OCI-LY3 (cell line): Measurements from ENCODE around the gene VEGFC.

ENCODE experiments used
- H2AFZ ChIP-seq: fragments of 200-600, 300-600 bp; shearing (Covaris generic); 2 replicates; pipeline ENCODE4 v1.6.0; 2014; ENCODE audit warnings: antibody characterized with exemption, low read depth, low read length
- H3K27ac ChIP-seq: fragments of 200-600, 300-600 bp; sonication (generic); 2 replicates; pipeline ENCODE4 v1.5.1; 2014; ENCODE audit warnings: mild to moderate bottlenecking, low read length, moderate library complexity, mixed read lengths
- H3K27me3 ChIP-seq: fragments of 200-600, 300-600 bp; sonication (generic); 2 replicates; pipeline ENCODE4 v1.6.1; 2014; ENCODE audit warnings: low read depth, low read length, mixed read lengths
- H3K36me3 ChIP-seq: fragments of 200-600, 300-600 bp; sonication (generic); replicated peaks from 2 replicates; pipeline ENCODE3; 2014; ENCODE audit warnings: low read depth, low read length, mixed read lengths
- H3K4me1 ChIP-seq: fragments of 300-600, 200-600 bp; sonication (generic); 2 replicates; pipeline ENCODE4 v1.6.1; 2014; ENCODE audit warnings: low read length, mixed read lengths
- H3K4me2 ChIP-seq: fragments of 200-600, 300-600 bp; sonication (generic); 2 replicates; pipeline ENCODE4 v1.6.1; 2014; ENCODE audit warnings: low read length, mixed read lengths
- H3K4me3 ChIP-seq: fragments of 300-600, 200-600 bp; sonication (generic); 2 replicates; pipeline ENCODE4 v1.5.1; 2014; ENCODE audit warnings: antibody characterized with exemption, mild to moderate bottlenecking, low read length, moderate library complexity
- H3K79me2 ChIP-seq: fragments of 300-600, 200-600 bp; shearing (Covaris generic); 2 replicates; pipeline ENCODE4 v1.6.1; 2014; ENCODE audit warnings: mild to moderate bottlenecking, low read length, mixed read lengths
- H3K9ac ChIP-seq: fragments of 300-600, 200-600 bp; shearing (Covaris generic); 2 replicates; pipeline ENCODE4 v1.6.0; 2014; ENCODE audit warnings: mild to moderate bottlenecking, low read length, moderate library complexity
- H3K9me3 ChIP-seq: fragments of 200-600, 300-600 bp; shearing (Covaris generic); 2 replicates; pipeline ENCODE4 v1.6.1; 2014; ENCODE audit warnings: low read length, mixed read lengths; ENCODE audit not compliant: insufficient read depth
- H4K20me1 ChIP-seq: fragments of 200-600, 300-600 bp; sonication (generic); 2 replicates; pipeline ENCODE4 v1.6.1; 2016; ENCODE audit warnings: low read length, mixed read lengths; ENCODE audit not compliant: insufficient read depth
- CTCF ChIP-seq: fragments of 200-600, 300-600 bp; sonication (generic); IDR thresholded peaks from 2 replicates; pipeline ENCODE4 v1.5.1; 2014; ENCODE audit warnings: antibody characterized with exemption, low read length, low read depth
- EZH2phosphoT487 ChIP-seq: fragments of 200-600 bp; shearing (Covaris generic); IDR thresholded peaks from 2 replicates; pipeline ENCODE4 v1.6.1; 2018; ENCODE audit warnings: antibody characterized with exemption, mixed run types, low read depth

The VEGFC gene

GRCh38 chr4:176767183-176767582, 25.5 kb downstream of the VEGFC start:
- Histone ChIP-seq H2AFZ (no peak overlapping the region), H3K27ac (no peak overlapping the region), H3K4me1 (no peaks in the 10 kb centered on the region), H3K9me3 (no peaks in the 10 kb centered on the region), H3K9ac (no peak overlapping the region), H3K4me3 (no peak overlapping the region), H3K79me2 (no peaks in the 10 kb centered on the region), H3K4me2 (no peak overlapping the region), H3K36me3 (no peaks in the 10 kb centered on the region), H3K27me3 (no peaks in the 10 kb centered on the region), H4K20me1 (no peaks in the 10 kb centered on the region)
- no peak for TF ChIP-seq EZH2phosphoT487
- no peak for TF ChIP-seq CTCF

- Histone ChIP-seq H3K9me3 (no peaks in the 10 kb centered on the region), H2AFZ (no peak overlapping the region), H3K4me1 (no peaks in the 10 kb centered on the region), H3K9ac (no peak overlapping the region), H3K79me2 (no peaks in the 10 kb centered on the region), H3K27ac (no peak overlapping the region), H3K4me3 (no peak overlapping the region), H3K27me3 (no peaks in the 10 kb centered on the region), H3K36me3 (no peaks in the 10 kb centered on the region), H3K4me2 (no peak overlapping the region), H4K20me1 (no peaks in the 10 kb centered on the region)
- TF ChIP-seq EZH2phosphoT487 = no peak
- TF ChIP-seq CTCF = no peak
Observed at GRCh38 chr4:176762661-176763308, 29.9 kb downstream of the VEGFC start.

GRCh38 chr4:176761872-176762271, 30.9 kb downstream of the VEGFC start:
- H3K4me1 ChIP-seq = no peaks in the 10 kb centered on the region
- H2AFZ ChIP-seq = no peak overlapping the region
- no peaks in the 10 kb centered on the region for H4K20me1 ChIP-seq
- H3K27ac ChIP-seq = no peak overlapping the region
- no peak for TF ChIP-seq EZH2phosphoT487
- TF ChIP-seq CTCF = no peak
- H3K4me3 ChIP-seq = no peak overlapping the region
- H3K4me2 ChIP-seq = no peak overlapping the region
- H3K27me3 ChIP-seq = no peaks in the 10 kb centered on the region
- no peak overlapping the region for H3K9ac ChIP-seq
- H3K36me3 ChIP-seq = no peaks in the 10 kb centered on the region
- no peaks in the 10 kb centered on the region for H3K9me3 ChIP-seq
- no peaks in the 10 kb centered on the region for H3K79me2 ChIP-seq

- Histone ChIP-seq H3K79me2 (no peaks in the 10 kb centered on the region), H3K4me1 (no peaks in the 10 kb centered on the region), H3K9me3 (no peaks in the 10 kb centered on the region), H3K36me3 (no peaks in the 10 kb centered on the region), H3K4me3 (no peak overlapping the region), H3K27me3 (no peaks in the 10 kb centered on the region), H3K9ac (no peak overlapping the region), H3K4me2 (no peak overlapping the region), H4K20me1 (no peaks in the 10 kb centered on the region), H2AFZ (no peak overlapping the region), H3K27ac (no peak overlapping the region)
- TF ChIP-seq EZH2phosphoT487 (no peak), CTCF (no peak)
Observed at GRCh38 chr4:176760471-176760870, 32.3 kb downstream of the VEGFC start.
